Islet precursor cell (in vitro differentiated cells): Measurements from ENCODE around the gene RAB3B.
A peak's percentile ranks its signal among the peaks of the same experiment; 100 is the strongest.
"Not testable (repeated sequence)": the region's sequence is repeated elsewhere in the genome, so short reads cannot be mapped to it uniquely, and the experiment has no call there.

Experiments
- DNase-seq: peaks from one replicate; pipeline ENCODE4 v3.0.0-alpha.2; 2018

Gene RAB3B

GRCh38 chr1:51990478-51990965, at the start of gene RAB3B:
TSS of gene RAB3B (minus strand) at chr1:51990700. CDS start at chr1:51977117, 13,583 bp downstream.
- peak; percentile 95 for DNase-seq

GRCh38 chr1:52037909-52038308, 47.4 kb upstream of the RAB3B start:
- no peak for DNase-seq

- no peak for DNase-seq
Observed at GRCh38 chr1:52037402-52037814, 46.9 kb upstream of the RAB3B start.

- DNase-seq = no peak
Observed at GRCh38 chr1:52034050-52034384, 43.5 kb upstream of the RAB3B start.

GRCh38 chr1:52033190-52034049, 42.9 kb upstream of the RAB3B start, which contains the start of gene KTI12:
TSS of gene KTI12 (minus strand) at chr1:52033810. CDS start at chr1:52033761, 49 bp downstream.
- peak; percentile 93 for DNase-seq

GRCh38 chr1:52032785-52033131, 42.3 kb upstream of the RAB3B start:
- DNase-seq = peak; percentile 74

GRCh38 chr1:52032124-52032784, 41.8 kb upstream of the RAB3B start:
- no peak for DNase-seq

GRCh38 chr1:52028839-52029238, 38.3 kb upstream of the RAB3B start:
- DNase-seq = not testable (repeated sequence)

- DNase-seq = no peak
Observed at GRCh38 chr1:52028328-52028727, 37.8 kb upstream of the RAB3B start.

GRCh38 chr1:52026278-52026677, 35.8 kb upstream of the RAB3B start:
- DNase-seq = no peak

GRCh38 chr1:52022133-52022532, 31.6 kb upstream of the RAB3B start:
- no peak for DNase-seq

- no peak for DNase-seq
Observed at GRCh38 chr1:52008071-52008809, 17.7 kb upstream of the RAB3B start.

- no peak for DNase-seq
Observed at GRCh38 chr1:52007215-52008002, 16.9 kb upstream of the RAB3B start.

- DNase-seq = not testable (repeated sequence)
Observed at GRCh38 chr1:52006081-52006553, 15.6 kb upstream of the RAB3B start.

GRCh38 chr1:52005548-52005947, 15.0 kb upstream of the RAB3B start:
- DNase-seq = peak; percentile 66

GRCh38 chr1:52003877-52004276, 13.4 kb upstream of the RAB3B start:
- DNase-seq = no peak

GRCh38 chr1:52002038-52002917, 11.8 kb upstream of the RAB3B start:
- peak; percentile 81 for DNase-seq

GRCh38 chr1:51998701-51999100, 8.2 kb upstream of the RAB3B start:
- DNase-seq = no peak

- no peak for DNase-seq
Observed at GRCh38 chr1:51997974-51998382, 7.5 kb upstream of the RAB3B start.

- DNase-seq = no peak
Observed at GRCh38 chr1:51989582-51990477, 670 bp downstream of the RAB3B start.
